RWPE1 (cell line): ENCODE results near the gene MARCHF9.

Source experiments
- CTCF ChIA-PET: fragments of 350-600 bp; sonication (Branson Sonifier 250); formaldehyde crosslinking; extraction: SDS; loops from one replicate; lab custom pipeline; 2021; lab: Yijun Ruan, JAX
- POLR2A ChIA-PET: fragments of 400-600 bp; formaldehyde crosslinking; extraction: SDS; loops from one replicate; lab custom pipeline; 2020; ENCODE audit warnings: antibody characterized with exemption; ENCODE audit not compliant: low non-redundant PET; lab: Yijun Ruan, JAX
- DNase-seq: peaks from one replicate; pipeline ENCODE4 v3.0.0; 2012; ENCODE audit warnings: low spot score
- H3K27ac ChIP-seq: fragments of 450-650 bp; 2 replicates; pipeline ENCODE4 v1.5.1; 2017
- CTCF ChIP-seq: fragments of 450-650 bp; conservative IDR thresholded peaks from 2 replicates; pipeline ENCODE4 v1.5.1; 2017; ENCODE audit warnings: low read depth, mild to moderate bottlenecking

MARCHF9 gene

GRCh38 chr12:57806677-57807076, 51.8 kb downstream of the MARCHF9 start:
- CTCF ChIA-PET = no interaction called here
- DNase-seq = no peak
- H3K27ac ChIP-seq = no peak overlapping the region
- TF ChIP-seq CTCF = no peak
- POLR2A ChIA-PET = no interaction called here

- H3K27ac ChIP-seq = no peak overlapping the region
- POLR2A ChIA-PET = no interaction called here
- CTCF ChIA-PET = no interaction called here
- no peak for TF ChIP-seq CTCF
- no peak for DNase-seq
Measured at GRCh38 chr12:57807285-57807684, 52.4 kb downstream of the MARCHF9 start.

GRCh38 chr12:57808351-57808750, 53.4 kb downstream of the MARCHF9 start:
- no peak for TF ChIP-seq CTCF
- ChIA-PET CTCF (interaction anchor here (0.7 kb wide), 1 partner anchor 323 kb away, joined by 4 read pairs; no protein-coding TSS in a partner anchor), POLR2A (no interaction called here)
- no peak overlapping the region for H3K27ac ChIP-seq
- DNase-seq = no peak

GRCh38 chr12:57809425-57809824, 54.5 kb downstream of the MARCHF9 start:
- POLR2A ChIA-PET = no interaction called here
- no peak for DNase-seq

More at GRCh38 chr12:57809425-57809824, 54.5 kb downstream of the MARCHF9 start:
- no peak overlapping the region for H3K27ac ChIP-seq
- CTCF ChIA-PET = no interaction called here
- no peak for TF ChIP-seq CTCF
